ENCODE data around the gene TOMM40L. TPM values are rescaled to one million over a fixed set of nuclear protein-coding genes. Genes with fewer than 3 reads are reported as not detected.
"Not testable (repeated sequence)": the region's sequence is repeated elsewhere in the genome, so short reads cannot be mapped to it uniquely, and the experiment has no call there.

Gene TOMM40L
- total RNA-seq, 1 donor from 2014 or later, result 9.7 TPM

DNA sequence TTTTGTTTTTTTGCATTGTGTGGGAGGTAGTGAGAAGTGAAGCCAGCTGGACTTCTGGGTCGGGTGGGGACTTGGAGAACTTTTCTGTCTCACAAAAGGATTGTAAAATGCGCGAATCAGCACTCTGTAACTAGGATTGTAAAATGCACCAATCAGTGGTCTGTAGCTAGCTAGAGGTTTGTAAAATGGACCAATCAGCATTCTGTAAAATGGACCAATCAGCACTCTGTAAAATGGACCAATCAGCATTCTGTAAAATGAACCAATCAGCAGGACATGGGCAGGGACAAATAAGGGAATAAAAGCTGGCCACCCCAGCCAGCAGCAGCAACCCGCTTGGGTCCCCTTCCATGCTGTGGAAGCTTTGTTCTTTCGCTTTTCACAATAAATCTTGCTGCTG is 24.2 kb downstream of the TOMM40L start:
- DNase-seq (ENCODE audit: extremely low read depth, low read depth, low spot score), result not testable (repeated sequence)

DNA sequence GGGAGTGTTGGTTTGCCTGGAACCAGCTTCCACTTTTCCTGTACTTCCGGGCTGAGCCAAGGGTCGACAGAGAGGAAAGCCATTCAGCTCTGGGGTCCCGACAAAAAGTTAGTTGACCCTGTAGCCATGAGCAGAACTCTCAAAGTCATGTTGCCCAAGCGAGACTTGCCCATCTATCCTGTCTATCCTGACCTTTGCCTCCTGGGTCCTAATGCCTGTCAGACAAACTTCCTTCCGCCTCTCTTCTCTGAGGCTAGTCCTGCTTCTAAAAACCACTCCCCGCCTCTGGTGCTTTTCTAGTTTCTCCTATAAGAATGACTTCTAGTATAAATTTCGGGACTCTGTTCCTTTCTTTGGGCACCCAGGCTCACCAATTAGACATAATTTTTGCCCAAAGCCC is 25.0 kb downstream of the TOMM40L start:
- no peak for DNase-seq (ENCODE audit: extremely low read depth, low read depth, low spot score)

DNA sequence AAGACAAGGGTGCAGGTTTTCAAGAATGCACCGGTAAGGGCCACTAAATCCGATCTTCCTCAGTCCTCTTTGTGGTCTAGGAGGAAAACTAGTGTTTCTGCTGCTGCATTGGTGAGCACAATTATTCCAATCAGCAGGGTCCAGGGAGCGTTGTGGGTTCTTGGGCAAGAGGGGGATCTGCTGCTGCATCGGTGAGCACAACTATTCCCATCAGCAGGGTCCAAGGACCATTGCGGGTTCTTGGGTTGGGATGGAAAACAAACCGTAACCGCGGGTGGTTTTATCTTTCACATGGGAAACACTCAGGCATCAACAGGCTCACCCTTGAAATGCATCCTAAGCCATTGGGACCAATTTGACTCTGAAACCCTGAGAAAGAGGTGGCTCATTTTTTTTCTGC is 25.7 kb downstream of the TOMM40L start:
- no peak for DNase-seq (ENCODE audit: extremely low read depth, low read depth, low spot score)

DNA sequence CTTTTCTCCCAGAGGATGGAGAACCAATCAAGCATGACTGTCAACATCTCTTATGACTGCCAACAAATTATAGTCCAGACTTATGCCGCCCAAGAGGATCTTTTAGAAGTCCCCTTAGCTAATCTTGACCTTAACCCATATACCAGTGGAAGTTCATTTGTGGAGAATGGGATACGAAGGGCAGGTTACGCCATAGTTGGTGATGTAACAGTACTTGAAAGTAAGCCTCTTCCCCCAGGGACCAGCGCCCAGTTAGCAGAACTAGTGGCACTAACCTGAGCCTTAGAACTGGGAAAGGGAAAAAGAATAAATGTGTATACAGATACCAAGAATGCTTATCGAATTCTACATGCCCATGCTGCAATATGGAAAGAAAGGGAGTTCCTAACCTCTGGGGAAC is 29.4 kb downstream of the TOMM40L start:
- DNase-seq (ENCODE audit: extremely low read depth, low read depth, low spot score), result not testable (repeated sequence)

DNA sequence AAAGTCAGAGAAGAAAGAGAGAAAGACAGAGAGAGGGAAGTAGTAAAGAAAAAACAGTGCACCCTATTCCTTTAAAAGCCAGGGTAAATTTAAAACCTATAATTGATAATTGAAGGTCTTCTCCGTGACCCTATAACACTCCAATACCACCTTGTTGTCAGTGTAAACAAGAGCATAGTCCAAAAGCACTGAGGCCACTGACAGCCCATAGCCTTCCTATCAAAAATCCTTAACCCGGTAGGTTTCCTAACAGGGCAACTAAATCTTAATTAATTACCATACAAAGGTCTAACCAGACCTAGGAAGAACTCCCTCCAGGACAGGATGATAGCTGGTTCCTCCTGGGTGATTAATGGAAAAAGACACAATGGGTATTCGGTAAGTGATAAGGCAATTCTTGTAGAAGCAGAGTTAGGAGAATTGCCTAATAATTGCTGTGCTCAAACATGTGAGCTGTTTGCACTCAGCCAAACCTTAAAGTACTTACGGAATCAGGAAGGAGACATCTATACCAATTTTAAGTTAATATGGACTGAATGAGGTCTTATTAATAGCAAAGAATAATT is 30.2 kb downstream of the TOMM40L start:
- DNase-seq (ENCODE audit: extremely low read depth, low read depth, low spot score), result not testable (repeated sequence)

DNA sequence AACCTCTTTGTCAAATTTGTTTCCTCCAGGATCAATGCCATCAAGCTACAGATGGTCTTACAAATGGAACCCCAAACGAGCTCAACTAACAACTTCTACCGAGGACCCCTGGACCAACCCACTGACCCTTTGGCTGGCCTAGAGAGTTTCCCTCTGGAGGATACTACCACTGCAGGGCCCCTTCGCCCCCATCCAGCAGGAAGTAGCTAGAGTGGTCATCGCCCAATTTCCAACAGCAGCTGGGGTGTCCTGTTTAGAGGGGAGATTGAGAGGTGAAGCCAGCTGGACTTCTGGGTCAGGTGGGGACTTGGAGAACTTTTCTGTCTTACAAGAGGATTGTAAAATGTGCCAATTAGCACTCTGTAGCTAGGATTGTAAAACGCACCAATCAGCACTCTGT is 31.2 kb downstream of the TOMM40L start:
- DNase-seq (ENCODE audit: extremely low read depth, low read depth, low spot score), result not testable (repeated sequence)

DNA sequence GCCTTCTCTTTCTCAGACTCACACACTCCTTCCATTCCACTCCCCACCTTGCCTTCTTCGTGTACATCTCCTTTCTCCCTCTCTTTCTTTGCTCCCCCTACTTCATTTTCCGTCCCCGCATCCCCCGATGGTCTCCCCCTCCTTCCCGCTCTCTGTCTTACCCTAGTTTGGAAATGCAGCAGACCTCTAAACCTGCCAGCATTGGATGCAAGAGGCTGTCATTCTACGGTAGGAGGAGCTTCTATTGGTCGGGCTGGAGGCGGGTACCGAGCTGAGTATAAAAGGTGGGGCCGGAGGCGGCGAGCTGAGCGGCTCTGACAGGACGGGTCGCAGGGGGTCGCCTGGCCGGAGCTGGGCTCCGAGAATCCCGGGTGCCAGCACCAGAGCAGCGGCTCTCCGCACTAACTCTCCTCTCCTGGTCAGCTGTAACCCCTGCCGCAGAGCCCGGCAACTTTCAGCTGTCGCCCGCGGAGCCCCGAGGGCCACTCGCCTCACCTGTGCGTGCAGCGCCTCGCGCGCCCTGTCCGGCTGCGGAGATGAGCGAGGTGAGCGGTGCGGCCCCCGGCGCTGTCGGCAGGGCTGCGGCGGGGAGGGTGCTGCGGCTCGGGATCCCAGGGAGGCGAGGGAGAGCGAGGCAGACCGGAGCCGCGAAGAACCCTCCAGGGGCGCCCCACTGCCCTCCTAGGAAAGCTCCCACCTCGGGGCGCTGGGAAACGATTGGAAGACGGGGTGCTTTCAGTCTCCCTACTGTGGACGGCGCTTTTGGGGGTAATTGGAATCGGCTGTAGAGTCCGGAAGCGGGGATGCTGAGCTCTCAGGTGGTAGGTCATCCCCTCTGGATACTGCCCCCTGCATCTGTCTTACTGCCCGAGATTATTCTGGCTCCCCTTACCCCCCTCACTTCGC is 32.8 kb downstream of the TOMM40L start, which contains the start of gene PCP4L1:
TSS of gene PCP4L1 (plus strand) at position 307 of the 906 bp plus-strand sequence. CDS start at position 537, 230 bp downstream.
- peak; percentile 5 for DNase-seq (ENCODE audit: extremely low read depth, low read depth, low spot score)

DNA sequence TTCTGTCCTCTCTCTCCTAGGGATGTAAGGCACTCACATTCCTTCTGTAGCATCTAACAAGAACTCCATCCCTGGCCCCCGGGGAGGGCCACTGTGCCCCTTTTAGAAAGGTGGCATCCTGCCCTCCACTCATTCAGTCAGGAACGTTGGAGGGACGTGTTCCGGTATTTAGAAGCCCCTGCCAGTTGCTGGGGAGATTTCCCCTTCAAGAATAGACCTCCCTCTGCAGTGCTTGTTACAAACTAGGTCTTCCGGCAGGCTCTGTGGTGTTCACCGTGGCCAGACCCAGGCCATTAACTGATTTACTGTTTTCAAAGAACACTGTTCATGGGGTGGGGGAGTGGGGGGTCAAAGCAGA is 33.5 kb downstream of the TOMM40L start:
- DNase-seq (ENCODE audit: extremely low read depth, low read depth, low spot score), result no peak

DNA sequence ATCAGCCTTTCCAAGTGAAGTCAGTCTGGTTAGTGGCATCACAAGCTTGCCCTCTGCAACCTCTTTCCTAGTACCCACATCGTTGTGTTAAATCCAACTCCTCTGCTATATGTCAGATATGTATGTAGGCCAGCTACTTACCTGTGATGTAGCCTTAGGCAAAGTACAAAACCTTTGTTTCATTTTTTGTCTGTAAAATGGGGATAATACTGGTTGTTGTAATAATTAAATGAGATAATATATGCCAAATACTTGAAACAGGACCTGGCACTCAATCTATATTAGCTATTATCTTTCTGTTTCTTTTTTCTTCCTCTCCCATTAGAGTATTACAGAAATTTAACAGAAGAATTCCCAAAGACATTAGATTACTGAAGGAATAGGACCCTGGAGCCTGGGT is 33.9 kb downstream of the TOMM40L start:
- no peak for DNase-seq (ENCODE audit: extremely low read depth, low read depth, low spot score)

DNA sequence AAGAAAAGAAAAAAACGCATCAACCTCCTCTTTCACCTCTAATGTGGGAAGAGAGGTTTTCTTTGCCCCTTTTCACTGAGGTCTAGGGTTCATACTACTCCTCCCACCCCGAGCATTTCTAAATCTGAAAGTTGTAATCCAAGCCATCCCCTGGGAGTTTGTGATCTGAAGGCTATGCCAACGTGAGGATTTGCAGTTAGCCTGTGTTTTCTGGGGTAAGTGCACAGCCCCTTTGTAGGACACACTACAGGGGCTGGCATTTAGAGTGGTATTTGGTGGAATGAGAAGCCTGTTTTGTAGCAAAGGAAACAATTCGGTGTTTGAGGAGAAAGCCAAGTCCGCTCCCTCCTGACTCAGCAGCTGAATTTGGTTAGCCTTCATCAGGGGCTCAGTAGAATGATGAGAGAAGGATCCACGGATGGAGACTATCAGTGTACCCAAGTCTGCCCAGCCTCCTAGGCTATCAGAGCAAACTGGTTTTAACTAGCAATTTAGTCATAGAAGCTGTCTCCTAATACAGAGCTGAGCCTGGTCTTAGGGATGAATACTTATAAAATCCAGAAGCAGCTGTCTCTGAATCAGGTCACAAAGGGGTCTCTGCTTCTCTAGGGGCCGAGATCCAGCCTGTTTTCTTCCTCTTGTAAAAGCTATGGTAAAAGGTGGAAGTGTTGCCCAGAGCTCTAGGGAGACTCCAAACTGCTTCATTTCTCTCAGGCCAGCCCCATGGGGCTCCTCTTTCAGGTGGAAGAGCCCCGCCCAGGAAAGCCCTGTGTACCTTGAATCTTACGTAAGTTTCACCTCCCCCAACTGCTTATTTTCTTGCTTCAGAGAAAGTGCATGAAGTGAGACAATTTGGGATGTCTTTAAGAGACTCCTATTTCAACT is 34.8 kb downstream of the TOMM40L start:
- DNase-seq (ENCODE audit: extremely low read depth, low read depth, low spot score), result no peak

DNA sequence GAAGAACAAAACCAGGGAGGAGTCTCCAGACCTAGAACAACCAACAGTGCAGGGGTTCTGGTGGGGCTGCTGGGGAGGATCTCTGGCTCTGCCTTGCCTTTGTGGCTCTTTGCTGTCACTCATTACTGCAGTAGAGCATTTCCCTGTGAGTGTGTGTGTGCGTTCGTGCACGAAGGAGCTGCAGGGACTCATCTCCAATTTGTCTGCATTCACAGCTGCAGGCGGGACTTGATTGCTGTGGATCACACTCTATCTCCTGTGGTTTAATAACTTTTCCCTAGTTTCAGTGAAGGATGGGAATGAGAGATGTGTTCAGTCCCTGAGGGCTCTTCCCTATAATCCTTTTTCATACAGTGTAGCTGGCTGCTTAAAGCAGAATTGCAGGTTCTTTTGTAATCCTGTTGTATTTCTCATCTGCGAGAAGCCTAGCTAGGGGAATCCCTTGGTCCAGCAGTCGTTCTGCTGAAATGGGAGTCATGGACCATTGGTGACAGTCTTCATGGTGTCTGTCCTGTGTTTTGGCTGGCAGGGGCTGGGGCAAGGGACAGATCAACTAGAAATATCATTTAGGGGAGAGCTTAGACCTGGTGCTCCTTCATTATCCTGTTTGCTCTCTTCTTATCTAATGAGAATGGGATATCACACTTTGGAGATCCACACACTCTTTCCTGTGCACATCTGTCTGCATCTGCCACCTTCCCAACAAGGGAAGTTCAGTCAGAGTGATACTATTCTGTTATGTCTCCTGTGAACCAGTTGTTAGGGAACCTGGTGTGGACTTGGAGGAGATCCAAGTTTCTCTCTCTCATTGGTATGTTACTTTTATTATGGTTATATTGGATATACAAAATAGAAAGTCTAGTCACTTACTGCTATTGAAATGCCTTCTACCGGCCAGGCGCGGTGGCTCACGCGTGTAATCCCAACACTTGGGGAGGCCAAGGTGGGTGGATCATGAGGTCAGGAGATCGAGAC is 35.7 kb downstream of the TOMM40L start:
- DNase-seq (ENCODE audit: extremely low read depth, low read depth, low spot score), result no peak

DNA sequence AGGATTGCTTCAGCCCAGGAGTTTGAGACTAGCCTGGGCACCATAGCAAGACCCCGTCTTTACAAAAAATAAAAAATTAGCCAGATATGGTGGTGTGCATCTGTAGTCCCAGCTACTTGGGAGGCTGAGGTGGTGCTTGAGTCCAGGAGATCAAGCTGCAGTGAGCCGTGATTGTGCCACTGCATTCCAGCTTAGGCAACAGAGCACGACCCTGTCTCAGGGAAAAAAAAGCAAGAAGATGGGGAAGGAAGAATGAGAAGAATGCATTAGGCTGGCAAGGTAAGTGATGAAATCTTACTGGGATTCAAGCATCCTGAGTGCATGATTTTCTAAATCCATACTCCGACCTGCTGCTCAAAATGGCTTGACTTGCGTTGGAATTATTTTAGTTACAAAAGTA is 39.4 kb downstream of the TOMM40L start:
- no peak for DNase-seq (ENCODE audit: extremely low read depth, low read depth, low spot score)

DNA sequence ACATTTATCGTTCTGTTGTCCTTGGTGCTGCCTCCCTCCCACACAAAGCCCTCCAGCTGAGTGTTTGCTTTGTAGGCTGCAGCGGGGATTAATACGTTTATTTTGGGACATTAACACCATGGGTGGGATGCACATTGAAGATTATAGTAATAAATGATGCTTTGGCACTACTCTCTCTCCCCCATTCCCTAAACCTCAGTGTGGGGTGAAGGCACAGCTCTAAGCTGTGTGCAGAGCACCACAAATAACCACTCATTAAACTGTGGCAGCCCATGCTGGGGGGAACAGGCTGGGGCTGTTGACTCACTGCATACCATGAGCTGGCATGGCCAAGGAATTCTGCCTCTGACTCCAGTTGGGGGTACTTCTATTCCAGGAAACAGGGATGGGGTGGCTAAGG is 40.3 kb downstream of the TOMM40L start:
- DNase-seq (ENCODE audit: extremely low read depth, low read depth, low spot score), result no peak

DNA sequence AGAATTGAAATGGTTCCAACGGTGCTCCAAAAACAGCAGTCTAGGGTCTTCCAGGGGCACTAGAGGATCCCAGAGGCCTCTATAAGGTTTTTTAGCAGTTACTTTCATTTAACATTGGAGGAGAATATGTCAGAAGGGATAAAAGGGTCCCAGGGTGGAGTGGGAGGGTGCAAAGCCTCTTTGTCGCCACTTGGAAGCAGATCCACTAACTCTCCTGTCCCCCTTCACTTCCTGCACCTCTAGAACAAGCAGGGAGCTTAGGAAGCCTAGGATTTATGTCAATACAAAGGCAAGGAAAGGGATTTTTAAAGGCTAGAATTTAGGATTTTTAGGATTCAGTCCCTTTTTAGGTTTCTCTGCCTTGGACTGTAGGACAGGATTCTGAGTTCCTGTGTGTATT is 41.0 kb downstream of the TOMM40L start:
- no peak for DNase-seq (ENCODE audit: extremely low read depth, low read depth, low spot score)

DNA sequence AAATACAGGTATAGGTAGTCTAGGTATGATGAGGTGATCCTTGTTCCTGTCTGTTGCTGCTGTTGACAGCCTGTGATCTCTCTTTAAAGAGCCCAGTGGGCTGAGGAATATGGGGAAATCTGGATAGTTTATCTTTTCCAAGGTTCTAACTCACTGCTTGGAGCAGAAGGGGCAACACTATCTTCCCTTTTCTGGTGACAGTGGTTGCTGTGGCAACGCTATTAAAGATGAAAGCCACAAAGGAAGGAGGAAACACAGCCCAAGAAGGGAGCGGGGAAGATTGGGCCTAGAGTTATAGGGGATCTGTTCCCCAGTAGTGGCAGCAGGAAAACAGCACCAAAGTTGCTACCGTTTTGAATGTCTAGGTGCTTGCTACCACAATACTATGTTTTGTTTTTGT is 41.5 kb downstream of the TOMM40L start:
- DNase-seq (ENCODE audit: extremely low read depth, low read depth, low spot score), result no peak

DNA sequence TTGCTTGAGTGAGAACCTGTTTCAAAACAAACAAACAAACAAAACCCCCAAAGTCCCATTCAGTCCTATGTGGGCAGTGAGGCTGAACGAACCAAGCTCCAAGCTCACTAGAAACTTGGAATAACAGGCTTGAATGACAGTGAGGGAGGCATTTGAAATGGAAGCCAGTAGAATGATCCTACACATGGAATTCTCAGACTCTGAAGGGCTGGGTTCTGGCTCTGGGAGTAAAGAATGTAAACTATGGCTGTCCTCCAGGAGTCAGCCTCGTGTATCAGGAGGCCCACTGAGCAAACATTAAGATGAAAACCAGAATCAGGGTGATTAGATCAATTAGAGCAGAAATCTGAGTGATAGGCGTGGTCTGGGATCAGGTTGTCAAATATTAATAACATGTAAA is 47.5 kb downstream of the TOMM40L start:
- no peak for DNase-seq (ENCODE audit: extremely low read depth, low read depth, low spot score)

DNA sequence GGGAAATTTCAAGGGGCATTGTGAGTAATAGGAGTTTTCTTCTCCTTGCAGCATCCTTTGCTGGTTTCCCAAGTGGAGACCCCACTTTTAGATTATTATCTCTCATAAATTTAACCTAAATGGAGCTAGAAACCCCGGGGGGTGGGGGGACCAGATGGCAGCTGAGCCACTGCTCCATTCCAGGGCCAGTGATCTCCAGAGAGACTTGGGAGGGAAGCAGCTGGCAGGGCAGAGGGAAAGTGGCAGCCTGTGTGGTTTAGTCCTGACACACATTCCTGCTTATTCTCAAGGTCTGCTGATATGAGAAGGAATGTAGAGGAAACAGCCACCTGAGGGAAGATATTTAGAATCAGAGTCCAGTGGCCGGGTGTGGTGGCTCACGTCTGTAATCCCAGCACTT is 49.0 kb downstream of the TOMM40L start:
- DNase-seq (ENCODE audit: extremely low read depth, low read depth, low spot score), result no peak

All from glomerular endothelial cell (primary cell).